ENCODE results near the gene AKNA. TPM values are rescaled to one million over a fixed set of nuclear protein-coding genes. Genes with fewer than 3 reads are reported as not detected.

Gene AKNA
- total RNA-seq, 3 donors from 2014 or later, result 29.3 to 45.1 (median 44.9) TPM

DNA sequence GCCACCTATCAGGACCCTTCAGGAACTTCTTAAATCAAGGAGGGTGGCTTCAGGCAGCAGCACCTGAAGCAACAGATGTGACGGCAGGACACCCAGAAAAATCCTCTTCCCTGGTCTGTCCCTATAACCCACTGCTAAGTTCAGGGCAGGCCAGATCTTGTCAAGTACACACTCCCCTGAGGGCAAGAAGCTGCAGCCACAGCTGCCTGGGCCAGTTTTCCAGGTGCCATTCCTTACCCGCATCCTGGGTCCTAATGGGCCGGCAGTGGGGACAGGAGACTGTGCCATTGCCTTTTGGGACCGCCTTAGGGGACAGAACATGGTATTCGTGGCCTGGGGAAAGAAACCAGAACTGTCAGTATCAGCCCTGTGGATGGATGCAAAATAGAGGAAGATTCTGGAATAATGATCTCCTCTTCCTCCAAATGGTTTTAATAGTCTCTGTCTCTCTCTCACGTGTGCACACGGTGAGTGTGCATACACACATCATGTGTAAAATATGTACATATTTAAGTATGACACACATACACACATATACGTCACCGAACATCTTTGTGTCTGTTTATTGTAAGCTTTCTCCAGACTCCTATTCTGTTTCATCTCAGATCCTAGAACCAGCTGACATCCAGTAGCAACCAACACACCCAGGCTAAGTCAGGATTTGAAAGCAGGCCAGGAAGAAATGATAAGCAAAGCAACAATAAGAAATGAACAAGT lies 44.2 kb downstream of the AKNA start:
- DNase-seq, result no peak
- intact Hi-C loops (cut with DNase I, micrococcal nuclease), result no loop called here
- H3K9me3 ChIP-seq, result no peaks in the 10 kb centered on the region
- no peak overlapping the region for H3K4me3 ChIP-seq
- TF ChIP-seq, protein P1, sequence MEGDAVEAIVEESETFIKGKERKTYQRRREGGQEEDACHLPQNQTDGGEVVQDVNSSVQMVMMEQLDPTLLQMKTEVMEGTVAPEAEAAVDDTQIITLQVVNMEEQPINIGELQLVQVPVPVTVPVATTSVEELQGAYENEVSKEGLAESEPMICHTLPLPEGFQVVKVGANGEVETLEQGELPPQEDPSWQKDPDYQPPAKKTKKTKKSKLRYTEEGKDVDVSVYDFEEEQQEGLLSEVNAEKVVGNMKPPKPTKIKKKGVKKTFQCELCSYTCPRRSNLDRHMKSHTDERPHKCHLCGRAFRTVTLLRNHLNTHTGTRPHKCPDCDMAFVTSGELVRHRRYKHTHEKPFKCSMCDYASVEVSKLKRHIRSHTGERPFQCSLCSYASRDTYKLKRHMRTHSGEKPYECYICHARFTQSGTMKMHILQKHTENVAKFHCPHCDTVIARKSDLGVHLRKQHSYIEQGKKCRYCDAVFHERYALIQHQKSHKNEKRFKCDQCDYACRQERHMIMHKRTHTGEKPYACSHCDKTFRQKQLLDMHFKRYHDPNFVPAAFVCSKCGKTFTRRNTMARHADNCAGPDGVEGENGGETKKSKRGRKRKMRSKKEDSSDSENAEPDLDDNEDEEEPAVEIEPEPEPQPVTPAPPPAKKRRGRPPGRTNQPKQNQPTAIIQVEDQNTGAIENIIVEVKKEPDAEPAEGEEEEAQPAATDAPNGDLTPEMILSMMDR (IDR thresholded peaks at IDR 0.05), result no peak
- H3K36me3 ChIP-seq (ENCODE audit: low read depth), result peaks cover 9% of the 10 kb centered on the region
- H3K4me1 ChIP-seq (ENCODE audit: low read depth), result no peaks in the 10 kb centered on the region
- no peak for ATAC-seq

DNA sequence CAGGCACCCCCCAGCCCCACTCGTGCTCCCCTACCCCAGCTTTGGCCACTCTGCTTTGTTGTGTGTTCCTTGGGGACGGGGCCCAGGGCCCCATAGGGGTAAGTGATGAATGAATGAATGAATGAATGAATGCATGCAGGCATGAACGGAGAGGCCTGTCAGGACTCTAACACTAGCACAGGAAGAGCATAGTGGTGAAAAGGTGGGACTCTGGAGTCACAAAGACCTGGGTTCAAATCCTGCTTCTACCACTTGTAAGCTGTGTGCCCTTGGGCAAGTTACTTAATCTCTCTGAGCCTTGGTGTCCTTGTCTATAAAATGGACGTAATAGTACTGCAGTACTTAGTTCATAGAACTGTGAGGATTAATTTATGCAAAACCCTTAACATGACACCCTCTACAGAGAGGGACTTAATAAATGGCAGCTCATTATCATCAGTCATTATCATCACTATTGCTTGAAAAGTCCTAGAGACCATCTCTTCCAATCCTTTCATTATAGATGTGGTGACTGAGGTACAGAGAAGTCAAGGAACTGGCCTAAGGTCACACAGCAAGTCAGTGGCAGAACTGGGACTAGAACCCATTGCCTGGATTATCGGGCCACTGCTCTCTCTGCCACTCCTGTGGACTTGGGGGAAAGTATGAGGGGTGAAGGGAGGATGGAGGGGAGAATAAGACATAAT lies 44.9 kb downstream of the AKNA start:
- ATAC-seq (no peak), DNase-seq (no peak)
- Histone ChIP-seq H3K4me1 (ENCODE audit: low read depth) (no peaks in the 10 kb centered on the region), H3K9me3 (no peaks in the 10 kb centered on the region), H3K36me3 (ENCODE audit: low read depth) (peaks cover 7% of the 10 kb centered on the region), H3K4me3 (no peak overlapping the region)
- intact Hi-C loops (cut with DNase I, micrococcal nuclease), result no loop called here
- TF ChIP-seq, protein P1 (IDR thresholded peaks at IDR 0.05), result no peak

DNA sequence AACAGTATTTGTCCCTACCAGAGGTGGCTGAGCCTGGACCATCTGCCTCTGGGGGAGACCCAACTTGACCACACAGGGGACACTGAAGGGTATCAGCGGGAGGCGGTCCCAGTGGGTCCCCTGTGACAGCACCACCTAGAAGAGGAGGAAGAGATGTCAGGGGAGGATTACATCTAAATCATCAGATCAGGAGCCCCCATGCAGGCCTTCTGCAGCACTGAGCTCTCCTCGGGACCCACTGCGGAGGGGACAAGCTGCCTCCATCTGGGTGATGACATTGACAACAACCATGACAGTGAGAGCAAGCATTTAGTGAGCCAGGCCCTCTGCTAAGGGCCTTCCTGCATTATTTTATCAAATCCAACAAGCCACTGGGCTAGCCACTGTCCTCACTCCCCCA lies 45.8 kb downstream of the AKNA start:
- Histone ChIP-seq H3K4me1 (ENCODE audit: low read depth) (no peaks in the 10 kb centered on the region), H3K4me3 (no peak overlapping the region), H3K9me3 (no peaks in the 10 kb centered on the region), H3K36me3 (ENCODE audit: low read depth) (peaks cover 11% of the 10 kb centered on the region)
- TF ChIP-seq, protein P1 (IDR thresholded peaks at IDR 0.05), result no peak
- ATAC-seq (no peak), DNase-seq (no peak)
- intact Hi-C loops (cut with DNase I, micrococcal nuclease), result no loop called here

DNA sequence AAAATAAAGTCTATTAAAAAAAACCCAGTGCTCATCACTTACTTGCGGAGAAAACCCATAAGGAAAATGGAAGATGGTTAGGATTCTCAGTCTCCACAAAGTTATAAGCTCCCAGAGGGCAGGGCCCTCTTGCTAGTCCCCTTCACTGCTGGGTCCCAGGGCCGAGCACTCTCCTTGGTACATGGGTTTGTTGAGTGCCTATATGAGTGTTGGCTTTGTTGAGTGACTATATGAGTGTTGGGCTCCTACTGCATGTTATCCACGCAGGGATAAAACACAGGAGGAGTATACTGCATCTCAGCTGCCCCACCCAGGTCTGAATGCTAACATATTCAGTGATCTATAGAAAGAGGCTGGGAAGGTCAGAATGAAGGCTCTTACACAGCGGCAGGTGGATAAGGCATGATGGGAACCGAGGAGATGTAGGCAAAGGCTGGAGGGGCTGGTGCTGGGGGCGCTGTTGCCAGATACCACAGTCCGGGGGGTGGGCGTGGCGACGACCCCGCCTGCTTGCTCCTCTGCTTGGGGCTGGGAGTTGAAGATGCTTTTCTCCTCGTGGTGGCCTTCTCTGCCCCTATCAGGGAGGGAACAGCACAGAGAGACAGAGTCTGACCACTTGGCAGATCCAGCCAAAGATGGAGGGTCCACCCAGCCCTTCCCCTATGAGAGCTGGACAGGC lies 46.5 kb downstream of the AKNA start:
- no peak overlapping the region for H3K4me3 ChIP-seq
- H3K9me3 ChIP-seq, result no peaks in the 10 kb centered on the region
- intact Hi-C loops (cut with DNase I, micrococcal nuclease), result no loop called here
- ATAC-seq (no peak), DNase-seq (no peak)
- TF ChIP-seq, protein P1 (IDR thresholded peaks at IDR 0.05), result no peak
- peaks cover 18% of the 10 kb centered on the region for H3K36me3 ChIP-seq (ENCODE audit: low read depth)
- H3K4me1 ChIP-seq (ENCODE audit: low read depth), result no peaks in the 10 kb centered on the region

DNA sequence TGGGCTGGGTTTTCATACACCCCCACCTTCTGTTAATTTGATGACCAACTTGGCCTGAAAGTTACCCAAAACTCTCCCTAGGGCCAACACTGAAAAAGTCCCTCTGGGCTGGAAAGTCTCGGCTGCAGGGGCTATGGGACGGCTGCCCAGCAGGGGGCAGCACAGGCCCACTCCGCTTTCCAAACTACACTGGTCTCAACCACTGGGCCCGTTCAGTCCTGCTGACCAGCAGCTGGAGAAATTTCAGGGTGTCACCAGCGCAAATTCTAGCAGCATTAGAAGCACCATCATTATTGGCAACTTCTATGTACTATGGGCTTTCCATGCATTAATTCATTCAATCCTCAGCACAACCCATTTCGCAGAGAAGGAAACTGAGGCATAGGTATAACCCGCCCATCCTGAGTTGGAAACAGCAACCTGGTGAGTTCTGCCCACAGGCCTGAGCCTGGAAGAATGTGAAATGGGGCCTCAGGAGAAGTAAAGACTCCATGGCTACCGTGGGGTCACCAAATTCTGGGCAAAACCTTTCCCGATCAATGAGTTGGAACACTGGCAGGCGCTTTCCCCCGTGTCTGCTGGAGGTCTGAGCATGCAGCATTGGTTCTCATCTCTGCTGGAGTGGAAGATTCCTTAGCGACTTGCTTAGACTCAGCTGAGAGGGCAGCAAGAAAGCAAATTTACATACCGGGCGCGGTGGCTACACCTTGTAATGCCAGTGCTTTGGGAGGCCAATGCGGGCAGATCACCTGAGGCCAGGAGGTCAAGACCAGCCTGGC lies 48.5 kb downstream of the AKNA start:
- DNase-seq, result peak in 2 of 3 donors; percentile 58 to 62
- TF ChIP-seq, protein P1 (IDR thresholded peaks at IDR 0.05), result peak; percentile 42
- no peak overlapping the region for H3K4me3 ChIP-seq
- intact Hi-C loops (cut with DNase I, micrococcal nuclease), result loop anchor here in 1 of 2 donors (10.0 kb wide), 1 partner anchor 315 kb away; the partner anchor contains the start of gene TEX53
- H3K9me3 ChIP-seq, result no peaks in the 10 kb centered on the region
- ATAC-seq, result peak; percentile 58
- H3K36me3 ChIP-seq (ENCODE audit: low read depth), result peaks cover 20% of the 10 kb centered on the region
- H3K4me1 ChIP-seq (ENCODE audit: low read depth), result no peaks in the 10 kb centered on the region
